ENCODE measurements around the gene METTL24. TPM values are rescaled to one million over a fixed set of nuclear protein-coding genes. Genes with fewer than 3 reads are reported as not detected.

METTL24 gene
- total and polyA plus RNA-seq, 2 of the 13 experiments (the other 11 are each of a cell fraction or from before 2014, with no cell fraction given) = not detected

DNA sequence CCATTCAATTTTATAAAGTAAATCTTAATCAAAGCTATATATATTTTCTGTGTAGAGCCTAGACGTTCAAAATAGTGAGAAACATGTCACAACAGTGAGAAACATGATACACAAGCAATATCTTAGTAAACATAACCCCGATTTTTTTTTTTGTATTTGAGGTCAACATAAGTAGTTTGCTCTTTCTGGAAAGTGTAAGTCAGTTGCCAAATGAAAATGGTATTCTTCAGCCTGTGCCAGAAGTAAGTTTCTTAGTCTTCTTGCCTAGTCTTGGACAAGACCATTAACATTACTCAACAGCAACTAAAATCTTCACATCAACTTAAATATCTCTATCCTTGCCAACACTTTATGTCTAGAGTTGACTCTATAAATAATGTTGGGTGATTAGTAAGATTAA, 59.7 kb downstream of the METTL24 start:
- H3K9me3 ChIP-seq (ENCODE audit: low read length) = no peaks in the 10 kb centered on the region
- no peaks in the 10 kb centered on the region for H3K36me3 ChIP-seq (replicated peaks in 1 of 2; ENCODE audit: control insufficient read depth in 1 of 2, insufficient read depth in 2 of 2, low read length in 2 of 2)
- no peaks in the 10 kb centered on the region for H3K79me2 ChIP-seq (ENCODE audit: insufficient read depth, low read length)
- DNase-seq (ENCODE audit: low spot score) = no peak
- no peak for FAIRE-seq
- no TSS peak for BruUV-seq (replicated peaks)
- ATAC-seq = no peak
- H3K27me3 ChIP-seq (ENCODE audit: control insufficient read depth in 1 of 2, insufficient read depth in 2 of 2, low read length in 2 of 2) = no peaks in the 10 kb centered on the region
- WGBS (ENCODE audit: low lambda C conversion rate) = 2% methylated on average over 2 of the region's 2 CpGs
- intact Hi-C loops (cut with micrococcal nuclease; ENCODE audit: unreplicated experiment) = no loop called here
- CTCF ChIA-PET (ENCODE audit: low intra/inter-chr PET ratio, low total read pairs) = no interaction called here
- H3K9ac ChIP-seq (ENCODE audit: insufficient read depth, low read depth, low read length) = no peak overlapping the region
- H3K4me3 ChIP-seq (replicated peaks in 1 of 3; ENCODE audit: insufficient read depth in 1 of 3, low read depth in 2 of 3, low read length in 3 of 3) = no peak overlapping the region
- H4K20me1 ChIP-seq (ENCODE audit: insufficient read depth, low read length) = no peaks in the 10 kb centered on the region
- no peak for TF ChIP-seq SYNCRIP (IDR thresholded peaks at IDR 0.05; ENCODE audit: insufficient read depth, low read depth, low read length)
- TF ChIP-seq, protein P1, sequence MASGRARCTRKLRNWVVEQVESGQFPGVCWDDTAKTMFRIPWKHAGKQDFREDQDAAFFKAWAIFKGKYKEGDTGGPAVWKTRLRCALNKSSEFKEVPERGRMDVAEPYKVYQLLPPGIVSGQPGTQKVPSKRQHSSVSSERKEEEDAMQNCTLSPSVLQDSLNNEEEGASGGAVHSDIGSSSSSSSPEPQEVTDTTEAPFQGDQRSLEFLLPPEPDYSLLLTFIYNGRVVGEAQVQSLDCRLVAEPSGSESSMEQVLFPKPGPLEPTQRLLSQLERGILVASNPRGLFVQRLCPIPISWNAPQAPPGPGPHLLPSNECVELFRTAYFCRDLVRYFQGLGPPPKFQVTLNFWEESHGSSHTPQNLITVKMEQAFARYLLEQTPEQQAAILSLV (CRISPR knock-in tag; IDR thresholded peaks at IDR 0.05; ENCODE audit: borderline replicate concordance) = no peak
- TF ChIP-seq FOSL2 (CRISPR knock-in tag; IDR thresholded peaks at IDR 0.05) = no peak
- H3K4me1 ChIP-seq (ENCODE audit: insufficient read depth, low read length) = no peaks in the 10 kb centered on the region
- no peak overlapping the region for H2AFZ ChIP-seq (ENCODE audit: low read length)
- no peak overlapping the region for H3K27ac ChIP-seq (ENCODE audit: extremely low read length, insufficient read depth, low read length)
- POLR2A ChIA-PET = no interaction called here
- in situ Hi-C loops (cut with HindIII; ENCODE audit: extremely low pct_ligation_motif_present, low pct_unique_long_range_greater_than_20kb) = no loop called here
- H3K4me2 ChIP-seq (ENCODE audit: low read depth, low read length) = no peak overlapping the region

DNA sequence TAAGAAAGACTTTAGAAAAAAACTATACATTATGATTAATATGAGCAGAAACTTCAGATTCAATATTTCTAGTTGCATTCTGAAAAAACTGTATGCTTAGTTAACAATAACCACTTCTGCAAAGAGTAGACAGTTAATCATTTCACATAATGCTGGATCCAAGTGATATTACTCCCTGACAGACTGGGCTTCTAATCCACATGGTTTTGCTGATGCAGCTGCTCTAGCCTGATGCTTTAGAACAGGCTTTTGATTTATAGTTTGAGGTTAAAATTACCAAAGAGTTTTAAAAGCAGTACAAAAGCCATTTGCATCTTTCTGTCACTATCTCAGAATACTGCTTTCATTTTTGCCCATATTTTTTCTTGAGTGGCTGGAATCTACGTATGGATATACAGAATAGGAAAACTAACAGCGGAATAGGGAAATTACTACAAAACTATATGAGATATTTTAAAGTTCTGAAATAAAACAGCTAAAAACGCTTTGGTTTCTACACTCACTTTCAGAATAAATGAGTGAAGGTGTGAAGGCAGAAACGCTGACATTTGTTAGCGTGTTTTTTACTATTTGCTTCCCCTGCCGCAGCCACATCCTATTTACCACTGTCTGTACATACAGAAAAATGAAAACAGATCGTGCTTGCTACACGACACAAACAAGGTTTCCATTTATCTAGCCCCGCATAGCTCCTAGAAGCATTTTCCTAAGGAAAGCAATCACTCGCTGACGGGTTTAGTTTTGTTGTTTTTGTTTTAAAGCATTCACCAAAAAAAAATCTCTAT, 61.7 kb downstream of the METTL24 start:
- in situ Hi-C loops (cut with HindIII; ENCODE audit: extremely low pct_ligation_motif_present, low pct_unique_long_range_greater_than_20kb) (no loop called here), intact Hi-C loops (cut with micrococcal nuclease; ENCODE audit: unreplicated experiment) (no loop called here)
- Histone ChIP-seq H2AFZ (ENCODE audit: low read length) (no peak overlapping the region), H3K36me3 (replicated peaks in 1 of 2; ENCODE audit: control insufficient read depth in 1 of 2, insufficient read depth in 2 of 2, low read length in 2 of 2) (no peaks in the 10 kb centered on the region), H3K4me2 (ENCODE audit: low read depth, low read length) (no peak overlapping the region), H3K4me3 (replicated peaks in 1 of 3; ENCODE audit: insufficient read depth in 1 of 3, low read depth in 2 of 3, low read length in 3 of 3) (no peak overlapping the region), H3K27me3 (ENCODE audit: control insufficient read depth in 1 of 2, insufficient read depth in 2 of 2, low read length in 2 of 2) (no peaks in the 10 kb centered on the region), H4K20me1 (ENCODE audit: insufficient read depth, low read length) (no peaks in the 10 kb centered on the region), H3K4me1 (ENCODE audit: insufficient read depth, low read length) (no peaks in the 10 kb centered on the region), H3K79me2 (ENCODE audit: insufficient read depth, low read length) (no peaks in the 10 kb centered on the region), H3K9ac (ENCODE audit: insufficient read depth, low read depth, low read length) (no peak overlapping the region), H3K27ac (ENCODE audit: extremely low read length, insufficient read depth, low read length) (no peak overlapping the region), H3K9me3 (ENCODE audit: low read length) (no peaks in the 10 kb centered on the region)
- TF ChIP-seq ZNF619 (CRISPR knock-in tag; IDR thresholded peaks at IDR 0.05) (no peak), REPIN1 (CRISPR knock-in tag; IDR thresholded peaks at IDR 0.05; ENCODE audit: borderline replicate concordance, low read depth) (no peak), MLX (CRISPR knock-in tag; IDR thresholded peaks at IDR 0.05) (no peak), ZSCAN5A (CRISPR knock-in tag; IDR thresholded peaks at IDR 0.05; ENCODE audit: borderline replicate concordance) (no peak)
- POLR2A ChIA-PET = no interaction called here
- ATAC-seq = no peak
- FAIRE-seq = no peak
- BruUV-seq (replicated peaks) = no TSS peak
- WGBS (ENCODE audit: low lambda C conversion rate) = 30% methylated on average over 11 of the region's 11 CpGs
- DNase-seq (ENCODE audit: low spot score) = no peak
- CTCF ChIA-PET (ENCODE audit: low intra/inter-chr PET ratio, low total read pairs) = no interaction called here

Measured in HepG2 (cell line).